Measurements from ENCODE around the gene CRYBA4.

The CRYBA4 gene

GRCh38 chr22:26629988-26630761 is 8.4 kb downstream of the CRYBA4 start:
- no peak for DNase-seq

DNA sequence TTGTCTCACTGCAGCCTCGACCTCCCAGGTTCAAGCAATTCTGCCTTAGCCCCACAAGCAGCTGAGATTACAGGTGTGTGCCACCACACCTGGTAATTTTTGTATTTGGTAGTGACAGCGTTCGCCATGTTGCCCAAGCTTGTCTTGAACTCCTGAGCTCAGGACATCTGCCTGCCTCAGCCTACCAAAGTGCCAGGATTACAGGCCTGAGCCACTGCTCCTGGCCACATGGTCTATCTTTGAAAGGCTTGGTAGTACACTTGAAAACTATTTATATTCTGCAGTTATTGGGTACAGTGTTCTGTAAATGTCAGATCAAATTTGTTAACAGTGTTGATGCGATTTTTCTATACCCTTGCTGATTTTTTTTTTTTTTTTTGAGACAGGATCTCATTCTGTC is 9.5 kb downstream of the CRYBA4 start:
- DNase-seq, result no peak

GRCh38 chr22:26632422-26633155 is 10.8 kb downstream of the CRYBA4 start:
- peak; percentile 98 for DNase-seq

GRCh38 chr22:26634189-26634588 is 12.4 kb downstream of the CRYBA4 start:
- DNase-seq, result no peak

- DNase-seq, result no peak
Observed at GRCh38 chr22:26635117-26635516, 13.4 kb downstream of the CRYBA4 start.

GRCh38 chr22:26636296-26636695 is 14.5 kb downstream of the CRYBA4 start:
- no peak for DNase-seq

- DNase-seq, result peak; percentile 88
Observed at GRCh38 chr22:26642465-26643417, 21.0 kb downstream of the CRYBA4 start.

DNA sequence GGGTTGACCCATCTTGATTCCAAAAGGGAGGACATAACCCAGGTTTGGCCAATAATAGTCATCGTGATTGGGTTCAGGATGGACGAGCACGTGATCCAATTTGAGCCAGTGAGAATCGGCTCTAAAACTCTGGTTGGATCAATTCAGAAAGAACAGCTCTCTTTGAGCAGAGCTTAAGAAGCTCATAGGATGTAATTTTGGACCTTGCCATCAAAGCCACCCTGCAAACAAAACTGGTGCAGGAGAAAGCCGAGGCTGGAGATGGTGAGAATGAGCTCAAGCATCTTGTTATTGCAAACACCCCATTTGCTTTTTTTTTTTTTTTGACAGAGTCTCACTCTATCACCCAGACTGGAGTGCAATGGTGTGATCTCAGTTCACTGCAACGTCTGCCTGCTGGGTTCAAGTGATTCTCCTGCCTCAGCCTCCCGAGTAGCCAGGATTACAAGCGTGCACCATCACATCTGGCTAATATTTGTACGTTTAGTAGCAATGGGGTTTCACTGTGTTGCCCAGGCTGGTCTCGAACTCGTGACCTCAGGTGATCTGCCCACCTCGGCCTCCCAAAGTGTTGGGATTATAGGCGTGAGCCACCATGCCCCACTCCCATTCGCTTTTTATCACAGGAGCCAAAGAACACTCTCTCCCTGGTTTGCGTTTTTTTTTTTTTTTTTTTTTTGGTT is 21.8 kb downstream of the CRYBA4 start:
- DNase-seq, result no peak

- DNase-seq, result no peak
Observed at GRCh38 chr22:26646158-26646557, 24.4 kb downstream of the CRYBA4 start.

- DNase-seq, result peak; percentile 11
Observed at GRCh38 chr22:26648011-26648497, 26.3 kb downstream of the CRYBA4 start.

DNA sequence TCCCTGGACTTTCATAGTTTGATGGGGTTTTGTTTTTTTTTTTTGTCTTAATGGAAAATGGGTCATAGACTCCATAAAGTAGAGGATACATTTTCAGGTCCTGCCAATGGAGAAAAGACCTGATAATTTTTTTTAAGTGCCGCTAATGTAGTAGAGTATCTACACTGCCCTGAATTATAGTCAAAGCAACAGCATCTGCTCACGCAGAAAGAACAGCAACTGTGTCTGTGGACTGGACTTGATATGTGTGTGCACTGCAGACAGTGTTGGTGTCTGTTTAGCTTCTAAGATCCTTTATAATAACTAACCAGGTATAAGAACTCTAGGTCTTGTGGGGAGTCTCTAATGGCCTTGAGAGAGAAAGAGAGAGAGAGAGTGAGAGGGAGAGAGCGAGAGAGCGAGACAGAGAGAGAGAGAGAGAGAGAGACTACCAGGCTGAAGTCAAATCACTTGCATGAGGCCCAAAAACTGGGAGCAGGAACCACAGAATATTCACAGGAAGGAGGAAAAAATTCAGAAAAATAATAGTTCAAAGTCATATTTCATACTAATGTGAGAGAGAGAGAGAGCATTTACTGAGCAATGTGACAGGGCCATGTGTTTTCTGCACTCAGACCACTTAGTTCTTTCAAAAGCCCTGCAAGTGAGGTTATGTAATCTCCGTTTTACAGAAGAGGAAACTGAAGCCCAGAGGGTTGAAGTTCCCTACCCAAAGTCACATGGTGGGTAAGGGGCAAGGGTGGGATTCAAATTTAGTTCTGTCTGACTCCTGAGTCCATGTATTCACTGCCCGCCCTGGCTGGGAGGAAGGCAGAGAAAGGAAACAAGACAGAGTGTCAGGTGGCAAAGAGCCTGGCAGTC is 27.0 kb downstream of the CRYBA4 start:
- no peak for DNase-seq

- DNase-seq, result no peak
Observed at GRCh38 chr22:26650722-26651421, 29.1 kb downstream of the CRYBA4 start.

- no peak for DNase-seq
Observed at GRCh38 chr22:26651815-26652214, 30.1 kb downstream of the CRYBA4 start.

GRCh38 chr22:26656891-26657851 is 35.4 kb downstream of the CRYBA4 start, which contains the start of gene MIAT:
Gene MIAT (plus strand): TSS chr22:26657588.
- peak; percentile 69 for DNase-seq

DNA sequence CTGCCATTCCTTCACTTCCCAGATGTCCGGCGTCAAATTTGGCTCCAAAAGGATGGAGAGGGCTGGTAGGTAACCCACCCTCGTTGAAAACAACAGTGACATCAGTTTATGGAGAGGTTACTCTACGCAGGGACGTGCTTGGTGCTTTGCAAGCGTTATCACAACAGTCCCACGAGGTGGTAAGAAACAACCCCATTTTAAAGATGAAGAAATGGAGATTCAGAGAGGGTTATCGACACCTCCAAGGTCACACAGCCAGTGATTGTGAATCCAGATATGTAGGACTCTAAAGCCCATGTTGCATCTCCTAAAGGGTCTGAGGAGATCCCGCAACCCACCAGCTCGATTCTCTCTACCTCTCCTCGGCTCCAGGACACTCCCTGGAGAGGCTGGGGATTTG is 36.4 kb downstream of the CRYBA4 start:
- DNase-seq, result no peak

- peak; percentile 90 for DNase-seq
Observed at GRCh38 chr22:26658671-26659478, 37.1 kb downstream of the CRYBA4 start.

- DNase-seq, result no peak
Observed at GRCh38 chr22:26660356-26660755, 38.6 kb downstream of the CRYBA4 start.

DNA sequence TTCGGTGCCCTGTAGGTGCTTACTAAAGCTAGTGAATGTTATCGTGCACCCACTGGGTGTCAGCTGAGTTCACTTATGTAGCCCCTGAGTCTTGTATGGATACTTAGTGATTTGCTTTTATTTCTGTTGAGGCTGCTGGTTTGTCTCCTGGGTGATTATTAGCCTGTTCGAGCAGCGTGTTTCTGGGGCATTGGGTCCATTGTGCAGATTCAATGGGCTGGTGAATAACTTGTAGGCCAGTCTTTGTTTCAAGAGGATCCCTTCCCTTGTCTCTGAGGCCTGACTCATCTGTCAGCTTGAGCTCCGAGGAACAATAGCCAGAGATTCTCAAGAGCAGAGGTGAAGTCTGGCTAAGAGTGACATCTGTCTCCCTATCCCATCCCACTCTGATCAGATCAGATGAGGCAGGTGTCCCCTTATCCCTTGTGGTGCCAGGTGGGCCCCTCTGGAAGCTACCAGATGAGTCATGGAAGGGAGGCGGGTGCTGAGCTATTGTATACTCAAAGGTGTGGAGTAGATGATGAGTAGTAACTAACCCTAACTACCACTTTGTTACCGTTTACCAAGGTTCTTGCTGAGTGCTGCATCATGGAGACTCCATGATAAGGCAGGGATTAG is 39.3 kb downstream of the CRYBA4 start:
- DNase-seq, result no peak
